ENCODE results near the gene AEBP1.

DNA sequence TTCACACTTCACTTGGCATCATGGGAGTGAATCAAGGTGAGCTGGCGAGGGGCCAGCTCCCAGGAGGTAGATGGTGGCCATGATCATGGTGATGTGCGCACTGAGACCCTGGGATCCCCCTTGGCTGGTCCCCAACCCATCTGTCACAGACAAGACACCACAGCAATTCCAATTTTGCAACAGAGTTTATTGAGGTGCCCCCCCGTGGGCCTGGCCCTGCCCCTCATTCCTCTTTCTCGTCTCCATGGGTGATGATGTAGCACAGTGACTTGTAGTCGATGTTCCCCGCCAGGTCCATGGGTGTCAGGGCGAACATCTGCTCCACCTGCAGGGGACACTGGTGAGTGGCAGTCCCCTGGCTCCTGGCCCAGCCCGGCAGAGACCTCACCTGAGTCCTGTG, 34.6 kb downstream of the AEBP1 start:
- TF ChIP-seq CBX3 (IDR thresholded peaks at IDR 0.05; ENCODE audit: borderline replicate concordance in 1 of 2, low read length in 2 of 2) = no peak
- TF ChIP-seq, protein P1, sequence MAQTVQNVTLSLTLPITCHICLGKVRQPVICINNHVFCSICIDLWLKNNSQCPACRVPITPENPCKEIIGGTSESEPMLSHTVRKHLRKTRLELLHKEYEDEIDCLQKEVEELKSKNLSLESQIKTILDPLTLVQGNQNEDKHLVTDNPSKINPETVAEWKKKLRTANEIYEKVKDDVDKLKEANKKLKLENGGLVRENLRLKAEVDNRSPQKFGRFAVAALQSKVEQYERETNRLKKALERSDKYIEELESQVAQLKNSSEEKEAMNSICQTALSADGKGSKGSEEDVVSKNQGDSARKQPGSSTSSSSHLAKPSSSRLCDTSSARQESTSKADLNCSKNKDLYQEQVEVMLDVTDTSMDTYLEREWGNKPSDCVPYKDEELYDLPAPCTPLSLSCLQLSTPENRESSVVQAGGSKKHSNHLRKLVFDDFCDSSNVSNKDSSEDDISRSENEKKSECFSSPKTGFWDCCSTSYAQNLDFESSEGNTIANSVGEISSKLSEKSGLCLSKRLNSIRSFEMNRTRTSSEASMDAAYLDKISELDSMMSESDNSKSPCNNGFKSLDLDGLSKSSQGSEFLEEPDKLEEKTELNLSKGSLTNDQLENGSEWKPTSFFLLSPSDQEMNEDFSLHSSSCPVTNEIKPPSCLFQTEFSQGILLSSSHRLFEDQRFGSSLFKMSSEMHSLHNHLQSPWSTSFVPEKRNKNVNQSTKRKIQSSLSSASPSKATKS (CRISPR knock-in tag; IDR thresholded peaks at IDR 0.05) = no peak
- TF ChIP-seq ZZZ3 (IDR thresholded peaks at IDR 0.05) = no peak
- TF ChIP-seq, protein P2, sequence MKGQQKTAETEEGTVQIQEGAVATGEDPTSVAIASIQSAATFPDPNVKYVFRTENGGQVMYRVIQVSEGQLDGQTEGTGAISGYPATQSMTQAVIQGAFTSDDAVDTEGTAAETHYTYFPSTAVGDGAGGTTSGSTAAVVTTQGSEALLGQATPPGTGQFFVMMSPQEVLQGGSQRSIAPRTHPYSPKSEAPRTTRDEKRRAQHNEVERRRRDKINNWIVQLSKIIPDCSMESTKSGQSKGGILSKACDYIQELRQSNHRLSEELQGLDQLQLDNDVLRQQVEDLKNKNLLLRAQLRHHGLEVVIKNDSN (CRISPR knock-in tag; IDR thresholded peaks at IDR 0.05) = no peak
- TF ChIP-seq POLR2A (conservative IDR thresholded peaks at IDR 0.05) = no peak
- TF ChIP-seq POLR2G (IDR thresholded peaks at IDR 0.05; ENCODE audit: low read depth, low read length) = no peak
- TF ChIP-seq, protein P3, sequence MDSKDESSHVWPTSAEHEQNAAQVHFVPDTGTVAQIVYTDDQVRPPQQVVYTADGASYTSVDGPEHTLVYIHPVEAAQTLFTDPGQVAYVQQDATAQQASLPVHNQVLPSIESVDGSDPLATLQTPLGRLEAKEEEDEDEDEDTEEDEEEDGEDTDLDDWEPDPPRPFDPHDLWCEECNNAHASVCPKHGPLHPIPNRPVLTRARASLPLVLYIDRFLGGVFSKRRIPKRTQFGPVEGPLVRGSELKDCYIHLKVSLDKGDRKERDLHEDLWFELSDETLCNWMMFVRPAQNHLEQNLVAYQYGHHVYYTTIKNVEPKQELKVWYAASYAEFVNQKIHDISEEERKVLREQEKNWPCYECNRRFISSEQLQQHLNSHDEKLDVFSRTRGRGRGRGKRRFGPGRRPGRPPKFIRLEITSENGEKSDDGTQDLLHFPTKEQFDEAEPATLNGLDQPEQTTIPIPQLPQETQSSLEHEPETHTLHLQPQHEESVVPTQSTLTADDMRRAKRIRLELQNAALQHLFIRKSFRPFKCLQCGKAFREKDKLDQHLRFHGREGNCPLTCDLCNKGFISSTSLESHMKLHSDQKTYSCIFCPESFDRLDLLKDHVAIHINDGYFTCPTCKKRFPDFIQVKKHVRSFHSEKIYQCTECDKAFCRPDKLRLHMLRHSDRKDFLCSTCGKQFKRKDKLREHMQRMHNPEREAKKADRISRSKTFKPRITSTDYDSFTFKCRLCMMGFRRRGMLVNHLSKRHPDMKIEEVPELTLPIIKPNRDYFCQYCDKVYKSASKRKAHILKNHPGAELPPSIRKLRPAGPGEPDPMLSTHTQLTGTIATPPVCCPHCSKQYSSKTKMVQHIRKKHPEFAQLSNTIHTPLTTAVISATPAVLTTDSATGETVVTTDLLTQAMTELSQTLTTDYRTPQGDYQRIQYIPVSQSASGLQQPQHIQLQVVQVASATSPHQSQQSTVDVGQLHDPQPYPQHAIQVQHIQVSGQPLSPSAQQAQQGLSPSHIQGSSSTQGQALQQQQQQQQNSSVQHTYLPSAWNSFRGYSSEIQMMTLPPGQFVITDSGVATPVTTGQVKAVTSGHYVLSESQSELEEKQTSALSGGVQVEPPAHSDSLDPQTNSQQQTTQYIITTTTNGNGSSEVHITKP (IDR thresholded peaks at IDR 0.05; ENCODE audit: partially characterized antibody) = no peak
- TF ChIP-seq ARNT (IDR thresholded peaks at IDR 0.05) = no peak
- TF ChIP-seq, protein P4, sequence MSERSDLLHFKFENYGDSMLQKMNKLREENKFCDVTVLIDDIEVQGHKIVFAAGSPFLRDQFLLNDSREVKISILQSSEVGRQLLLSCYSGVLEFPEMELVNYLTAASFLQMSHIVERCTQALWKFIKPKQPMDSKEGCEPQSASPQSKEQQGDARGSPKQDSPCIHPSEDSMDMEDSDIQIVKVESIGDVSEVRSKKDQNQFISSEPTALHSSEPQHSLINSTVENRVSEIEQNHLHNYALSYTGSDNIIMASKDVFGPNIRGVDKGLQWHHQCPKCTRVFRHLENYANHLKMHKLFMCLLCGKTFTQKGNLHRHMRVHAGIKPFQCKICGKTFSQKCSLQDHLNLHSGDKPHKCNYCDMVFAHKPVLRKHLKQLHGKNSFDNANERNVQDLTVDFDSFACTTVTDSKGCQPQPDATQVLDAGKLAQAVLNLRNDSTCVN (CRISPR knock-in tag; IDR thresholded peaks at IDR 0.05) = no peak
- TF ChIP-seq, protein P5, sequence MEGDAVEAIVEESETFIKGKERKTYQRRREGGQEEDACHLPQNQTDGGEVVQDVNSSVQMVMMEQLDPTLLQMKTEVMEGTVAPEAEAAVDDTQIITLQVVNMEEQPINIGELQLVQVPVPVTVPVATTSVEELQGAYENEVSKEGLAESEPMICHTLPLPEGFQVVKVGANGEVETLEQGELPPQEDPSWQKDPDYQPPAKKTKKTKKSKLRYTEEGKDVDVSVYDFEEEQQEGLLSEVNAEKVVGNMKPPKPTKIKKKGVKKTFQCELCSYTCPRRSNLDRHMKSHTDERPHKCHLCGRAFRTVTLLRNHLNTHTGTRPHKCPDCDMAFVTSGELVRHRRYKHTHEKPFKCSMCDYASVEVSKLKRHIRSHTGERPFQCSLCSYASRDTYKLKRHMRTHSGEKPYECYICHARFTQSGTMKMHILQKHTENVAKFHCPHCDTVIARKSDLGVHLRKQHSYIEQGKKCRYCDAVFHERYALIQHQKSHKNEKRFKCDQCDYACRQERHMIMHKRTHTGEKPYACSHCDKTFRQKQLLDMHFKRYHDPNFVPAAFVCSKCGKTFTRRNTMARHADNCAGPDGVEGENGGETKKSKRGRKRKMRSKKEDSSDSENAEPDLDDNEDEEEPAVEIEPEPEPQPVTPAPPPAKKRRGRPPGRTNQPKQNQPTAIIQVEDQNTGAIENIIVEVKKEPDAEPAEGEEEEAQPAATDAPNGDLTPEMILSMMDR (IDR thresholded peaks at IDR 0.05 in 2 of 3, conservative IDR thresholded peaks at IDR 0.05 in 1 of 3; ENCODE audit: insufficient read depth in 2 of 3, low read depth in 1 of 3, low read length in 3 of 3) = peak; percentile 43 to 53 (median 49)
- TF ChIP-seq ZNF282 (CRISPR knock-in tag; IDR thresholded peaks at IDR 0.05) = no peak
- TF ChIP-seq ZNF764 (CRISPR knock-in tag; IDR thresholded peaks at IDR 0.05; ENCODE audit: low read depth) = no peak
- no peak for TF ChIP-seq ZNF146 (CRISPR knock-in tag; IDR thresholded peaks at IDR 0.05; ENCODE audit: unreplicated experiment)
